Activated naive CD8-positive, alpha-beta T cell treated with anti-CD3 and anti-CD28 coated beads, Interleukin-2, amount 50 U/mL, for 24 hours (primary cell): ENCODE measurements around the gene TRIM67.
"Not testable (repeated sequence)": the region's sequence is repeated elsewhere in the genome, so short reads cannot be mapped to it uniquely, and the experiment has no call there.

Experiments
- ATAC-seq: fragments of 150-1000 bp; cut with Tn5 transposase; one replicate; pipeline ENCODE4 v1.10.0; 2021
- DNase-seq: peaks from one replicate; pipeline ENCODE4 v3.0.0; 2021
- H3K27ac Mint-ChIP-seq: one replicate; pipeline ENCODE4 v1.8.0; 2021; ENCODE audit warnings: mild to moderate bottlenecking, mixed read lengths
- H3K27me3 Mint-ChIP-seq: one replicate; pipeline ENCODE4 v1.8.0; 2021; ENCODE audit warnings: mixed read lengths
- H3K36me3 Mint-ChIP-seq: one replicate; pipeline ENCODE4 v1.8.0; 2021; ENCODE audit warnings: low read depth, mixed read lengths
- H3K4me1 Mint-ChIP-seq: one replicate; pipeline ENCODE4 v1.8.0; 2021; ENCODE audit warnings: mixed read lengths
- H3K4me3 Mint-ChIP-seq: one replicate; pipeline ENCODE4 v1.8.0; 2021; ENCODE audit warnings: mild to moderate bottlenecking, moderate library complexity, mixed read lengths
- H3K9me3 Mint-ChIP-seq: one replicate; pipeline ENCODE4 v1.8.0; 2021; ENCODE audit warnings: mixed read lengths

Gene TRIM67

GRCh38 chr1:231161667-231162296 is at the start of gene TRIM67:
Gene TRIM67 (plus strand): TSS chr1:231162058. CDS start chr1:231162970, 912 bp downstream.
- Mint-ChIP-seq H3K27me3 (peaks cover 71% of the 10 kb centered on the region), H3K27ac (no peak within 1 kb of the TSS), H3K36me3 (no peaks in the 10 kb centered on the region), H3K9me3 (no peaks in the 10 kb centered on the region), H3K4me3 (no peak within 1 kb of the TSS), H3K4me1 (no peaks in the 10 kb centered on the region)
- ATAC-seq (no peak), DNase-seq (peak; percentile 5)

DNA sequence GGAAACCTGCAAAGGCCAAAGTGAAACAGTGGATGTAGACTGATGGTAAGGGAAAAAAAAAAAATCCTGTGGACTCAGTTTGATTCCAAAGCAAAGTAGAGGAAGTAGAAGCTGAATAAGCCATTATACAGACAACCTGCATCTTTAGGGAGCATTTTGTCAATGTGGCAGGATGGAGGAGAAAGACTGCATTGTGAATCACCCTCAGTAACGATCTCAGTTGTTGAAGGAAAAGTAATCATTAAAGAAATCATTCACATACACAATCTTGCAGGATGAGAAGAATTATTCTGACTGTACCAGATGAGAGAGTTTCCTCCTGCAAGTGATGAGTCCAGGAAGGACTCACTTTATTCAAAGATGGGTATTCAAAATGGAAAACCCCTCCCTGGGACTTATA is 45.1 kb upstream of the TRIM67 start:
- Mint-ChIP-seq H3K4me3 (no peak overlapping the region), H3K36me3 (peaks cover 2% of the 10 kb centered on the region), H3K4me1 (no peaks in the 10 kb centered on the region), H3K27ac (no peak overlapping the region), H3K27me3 (peaks cover 22% of the 10 kb centered on the region), H3K9me3 (peaks cover 18% of the 10 kb centered on the region)
- no peak for DNase-seq
- no peak for ATAC-seq

- no peaks in the 10 kb centered on the region for H3K4me1 Mint-ChIP-seq
- H3K27me3 Mint-ChIP-seq, result peaks cover 4% of the 10 kb centered on the region
- no peaks in the 10 kb centered on the region for H3K36me3 Mint-ChIP-seq
- ATAC-seq (no peak), DNase-seq (no peak)
- no peak overlapping the region for H3K4me3 Mint-ChIP-seq
- H3K9me3 Mint-ChIP-seq, result peaks cover 13% of the 10 kb centered on the region
- H3K27ac Mint-ChIP-seq, result no peak overlapping the region
These were observed 43.0 kb upstream of the TRIM67 start for GRCh38 chr1:231118704-231119453.

DNA sequence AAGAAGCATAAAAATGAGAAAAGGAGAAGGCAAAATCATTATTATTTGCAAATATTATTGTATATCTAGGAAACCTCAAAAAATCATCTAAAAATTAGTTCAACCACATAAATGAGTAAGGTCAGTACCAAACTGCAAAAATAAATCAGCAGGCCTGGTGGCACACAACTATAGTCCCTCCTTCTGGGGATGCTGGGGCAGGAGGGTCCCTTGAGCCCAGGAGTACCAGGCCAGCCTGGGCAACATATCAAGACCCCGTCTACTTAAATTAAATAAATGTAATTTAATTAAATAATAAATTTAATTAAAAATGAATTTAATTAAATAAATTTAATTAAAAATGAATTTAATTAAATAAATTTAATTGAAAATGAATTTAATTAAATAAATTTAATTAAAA is 40.3 kb upstream of the TRIM67 start:
- H3K9me3 Mint-ChIP-seq, result peaks cover 13% of the 10 kb centered on the region
- DNase-seq, result no peak
- ATAC-seq, result no peak
- H3K4me3 Mint-ChIP-seq, result no peak overlapping the region
- no peaks in the 10 kb centered on the region for H3K4me1 Mint-ChIP-seq
- H3K36me3 Mint-ChIP-seq, result no peaks in the 10 kb centered on the region
- no peaks in the 10 kb centered on the region for H3K27me3 Mint-ChIP-seq
- H3K27ac Mint-ChIP-seq, result no peak overlapping the region

DNA sequence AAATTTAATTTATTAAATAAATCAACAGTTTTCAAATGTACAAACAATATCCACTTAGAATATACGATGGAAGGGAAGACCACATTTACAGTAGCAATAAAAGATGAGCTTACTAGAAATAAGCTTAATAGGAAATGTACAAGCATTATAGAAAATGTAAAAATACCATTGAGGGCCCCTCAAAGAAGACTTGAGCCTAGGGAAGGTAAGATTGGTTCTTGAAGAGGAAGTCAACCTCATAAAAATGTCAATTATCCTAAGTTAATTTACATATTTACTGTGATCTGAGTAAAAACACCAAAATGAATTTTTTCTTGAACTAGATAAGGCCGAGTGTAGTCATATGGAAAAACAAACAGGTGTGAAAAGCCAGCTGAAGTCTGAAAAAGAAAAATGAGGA is 39.7 kb upstream of the TRIM67 start:
- Mint-ChIP-seq H3K27ac (no peak overlapping the region), H3K27me3 (no peaks in the 10 kb centered on the region), H3K4me1 (no peaks in the 10 kb centered on the region), H3K4me3 (no peak overlapping the region), H3K9me3 (peaks cover 13% of the 10 kb centered on the region), H3K36me3 (no peaks in the 10 kb centered on the region)
- DNase-seq (no peak), ATAC-seq (no peak)

- H3K27ac Mint-ChIP-seq, result no peak overlapping the region
- no peak overlapping the region for H3K4me3 Mint-ChIP-seq
- no peaks in the 10 kb centered on the region for H3K36me3 Mint-ChIP-seq
- no peaks in the 10 kb centered on the region for H3K9me3 Mint-ChIP-seq
- ATAC-seq (no peak), DNase-seq (no peak)
- H3K4me1 Mint-ChIP-seq, result no peaks in the 10 kb centered on the region
- no peaks in the 10 kb centered on the region for H3K27me3 Mint-ChIP-seq
These were observed 37.1 kb upstream of the TRIM67 start for GRCh38 chr1:231124746-231125145.

DNA sequence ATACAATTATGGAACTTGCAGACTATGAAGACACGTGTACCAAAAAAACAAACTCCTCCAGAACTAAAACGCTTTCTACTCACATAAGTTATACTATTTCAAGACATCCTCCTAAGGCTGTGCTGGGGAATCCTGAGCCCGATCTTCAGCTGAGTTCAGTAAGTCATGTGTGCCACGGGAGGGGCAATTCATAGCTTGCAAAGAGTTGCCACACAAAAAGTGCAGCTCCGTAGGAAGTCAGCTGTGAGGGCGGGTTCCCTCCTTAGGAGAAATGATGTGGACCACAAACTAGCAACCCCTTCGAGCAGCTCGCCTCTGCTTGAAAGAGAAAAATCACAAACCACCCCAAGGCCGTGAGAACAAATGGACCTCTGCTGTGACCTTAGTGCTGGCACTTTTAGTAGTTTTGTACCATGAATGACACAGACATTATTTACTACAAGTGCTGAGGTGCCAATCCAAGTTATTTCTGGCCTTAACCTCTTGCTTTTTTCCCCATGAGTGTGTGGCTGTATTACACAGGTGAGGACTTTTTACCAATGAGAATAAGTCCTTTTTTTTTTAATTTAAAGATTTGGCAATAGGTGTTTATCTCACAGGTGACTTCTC is 35.8 kb upstream of the TRIM67 start:
- no peaks in the 10 kb centered on the region for H3K9me3 Mint-ChIP-seq
- H3K27ac Mint-ChIP-seq, result no peak overlapping the region
- no peaks in the 10 kb centered on the region for H3K36me3 Mint-ChIP-seq
- no peak for ATAC-seq
- H3K4me1 Mint-ChIP-seq, result no peaks in the 10 kb centered on the region
- no peak for DNase-seq
- H3K4me3 Mint-ChIP-seq, result no peak overlapping the region
- no peaks in the 10 kb centered on the region for H3K27me3 Mint-ChIP-seq

- ATAC-seq, H3K9me3 Mint-ChIP-seq, H3K27ac Mint-ChIP-seq, H3K36me3 Mint-ChIP-seq, H3K4me1 Mint-ChIP-seq, DNase-seq, H3K4me3 Mint-ChIP-seq, H3K27me3 Mint-ChIP-seq: not testable (repeated sequence)
These were observed 34.8 kb upstream of the TRIM67 start for GRCh38 chr1:231127106-231127505.

DNA sequence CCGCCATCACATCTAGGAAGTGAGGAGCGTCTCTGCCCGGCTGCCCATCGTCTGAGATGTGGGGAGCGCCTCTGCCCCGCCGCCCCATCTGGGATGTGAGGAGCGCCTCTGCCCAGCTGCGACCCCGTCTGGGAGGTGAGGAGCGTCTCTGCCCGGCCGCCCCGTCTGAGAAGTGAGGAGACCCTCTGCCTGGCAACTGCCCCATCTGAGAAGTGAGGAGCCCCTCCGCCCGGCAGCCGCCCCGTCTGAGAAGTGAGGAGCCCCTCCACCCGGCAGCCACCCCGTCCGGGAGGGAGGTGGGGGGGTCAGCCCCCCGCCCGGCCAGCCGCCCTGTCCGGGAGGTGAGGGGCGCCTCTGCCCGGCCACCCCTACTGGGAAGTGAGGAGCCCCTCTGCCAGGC is 33.4 kb upstream of the TRIM67 start:
- not testable (repeated sequence) for H3K27me3 Mint-ChIP-seq, H3K4me3 Mint-ChIP-seq, DNase-seq, H3K36me3 Mint-ChIP-seq, H3K4me1 Mint-ChIP-seq, H3K9me3 Mint-ChIP-seq, H3K27ac Mint-ChIP-seq, ATAC-seq

GRCh38 chr1:231130544-231130943 is 31.3 kb upstream of the TRIM67 start:
- Mint-ChIP-seq H3K27me3 (no peaks in the 10 kb centered on the region), H3K4me1 (no peaks in the 10 kb centered on the region), H3K36me3 (no peaks in the 10 kb centered on the region), H3K4me3 (no peak overlapping the region), H3K27ac (no peak overlapping the region), H3K9me3 (no peaks in the 10 kb centered on the region)
- DNase-seq (no peak), ATAC-seq (no peak)

DNA sequence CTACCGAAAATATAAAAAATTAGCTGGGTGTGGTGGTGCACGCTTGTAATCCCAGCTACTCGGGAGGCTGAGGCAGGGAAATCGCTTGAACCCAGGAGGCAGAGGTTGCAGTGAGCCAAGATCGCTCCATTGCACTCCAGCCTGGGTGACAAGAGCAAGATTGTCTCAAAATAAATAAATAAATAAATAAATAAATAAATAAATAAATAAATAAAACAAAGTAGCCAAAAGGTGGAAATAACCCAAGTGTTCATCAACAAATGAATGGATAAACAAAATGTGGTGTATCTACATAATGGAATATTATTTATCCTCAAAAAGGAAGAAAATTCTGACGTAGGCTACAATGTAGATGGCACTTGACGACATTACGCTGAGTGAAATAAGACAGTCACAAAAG is 29.3 kb upstream of the TRIM67 start:
- DNase-seq, H3K4me1 Mint-ChIP-seq, ATAC-seq, H3K27ac Mint-ChIP-seq, H3K27me3 Mint-ChIP-seq, H3K4me3 Mint-ChIP-seq, H3K36me3 Mint-ChIP-seq, H3K9me3 Mint-ChIP-seq: not testable (repeated sequence)

DNA sequence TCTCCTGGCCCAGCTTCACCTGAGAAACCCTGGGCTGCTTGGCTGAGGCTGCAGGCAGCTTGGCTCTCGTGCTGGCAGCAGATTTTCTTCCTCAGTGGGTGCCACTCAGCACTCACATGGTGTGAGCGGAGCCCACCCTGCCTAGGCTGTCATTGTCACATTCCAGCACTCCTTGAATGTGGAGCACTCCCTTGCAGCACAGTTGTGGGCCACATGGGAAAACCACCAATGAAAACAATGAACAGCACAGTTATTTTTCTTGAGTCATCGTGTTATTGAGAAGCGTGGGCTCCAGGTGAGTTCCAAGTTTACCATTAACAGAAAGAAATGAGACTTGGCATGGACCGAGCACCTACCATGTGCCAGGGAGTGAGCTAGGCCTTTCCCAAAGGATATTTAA is 27.2 kb upstream of the TRIM67 start:
- DNase-seq, result no peak
- no peaks in the 10 kb centered on the region for H3K27me3 Mint-ChIP-seq
- peaks cover 6% of the 10 kb centered on the region for H3K4me1 Mint-ChIP-seq
- H3K36me3 Mint-ChIP-seq, result no peaks in the 10 kb centered on the region
- ATAC-seq, result no peak
- no peaks in the 10 kb centered on the region for H3K9me3 Mint-ChIP-seq
- no peak overlapping the region for H3K4me3 Mint-ChIP-seq
- H3K27ac Mint-ChIP-seq, result no peak overlapping the region

GRCh38 chr1:231138236-231138635 is 23.6 kb upstream of the TRIM67 start:
- Mint-ChIP-seq H3K4me1 (peaks cover 6% of the 10 kb centered on the region), H3K4me3 (no peak overlapping the region), H3K27ac (no peak overlapping the region), H3K36me3 (no peaks in the 10 kb centered on the region), H3K27me3 (peaks cover 14% of the 10 kb centered on the region), H3K9me3 (no peaks in the 10 kb centered on the region)
- DNase-seq (no peak), ATAC-seq (no peak)

- Mint-ChIP-seq H3K27ac (peak overlapping the region; percentile 0), H3K36me3 (no peaks in the 10 kb centered on the region), H3K27me3 (peaks cover 22% of the 10 kb centered on the region), H3K4me3 (no peak overlapping the region), H3K9me3 (no peaks in the 10 kb centered on the region), H3K4me1 (peaks cover 6% of the 10 kb centered on the region)
- DNase-seq (no peak), ATAC-seq (no peak)
These were observed 22.7 kb upstream of the TRIM67 start for GRCh38 chr1:231139125-231139649.
